Gastrocnemius medialis (tissue), 4 donors: ENCODE measurements around the gene TMEM150C.

Source experiments
- POLR2A ChIP-seq, 2 donors: fragments of 450-650 bp; IDR thresholded peaks; one replicate each; pipeline ENCODE4 v1.6.1; 2017; ENCODE audit warnings: antibody characterized with exemption in 2 of 2, mild to moderate bottlenecking in 2 of 2, moderate library complexity in 2 of 2
- TF ChIP-seq, protein P1 (sequence below), 5 experiments: fragments of 450-650 bp in 3 of 5; fragments of 200-600 bp in 2 of 5; sonication (generic) in 2 of 5; IDR thresholded peaks in 4 of 5; conservative IDR thresholded peaks in 1 of 5; 1 replicate in 4 of 5; 2 replicates in 1 of 5; pipeline ENCODE4 v1.5.1; 2016 to 2019; ENCODE audit warnings: antibody characterized with exemption in 5 of 5, mild to moderate bottlenecking in 3 of 5, moderate library complexity in 3 of 5

DNA sequence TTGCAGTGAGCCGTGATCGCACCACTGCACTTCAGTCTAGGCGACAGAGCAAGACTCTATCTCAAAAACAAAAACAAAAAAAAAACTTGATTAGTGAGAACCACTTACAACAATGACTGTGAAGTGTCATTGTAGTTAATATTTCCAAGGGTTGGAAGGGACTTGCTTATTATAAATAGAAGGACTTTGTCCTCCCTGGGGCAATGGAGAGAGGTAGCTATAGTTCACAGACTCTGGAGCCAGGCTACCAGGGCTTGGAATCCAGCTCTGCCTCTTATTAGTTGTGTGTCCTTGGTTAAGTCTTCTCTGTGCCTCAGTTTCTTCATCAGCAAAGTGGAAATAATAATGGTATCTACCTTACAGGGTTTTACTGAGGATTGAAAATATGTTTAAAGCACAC lies 51.6 kb downstream of the TMEM150C start:
- TF ChIP-seq, protein P1, sequence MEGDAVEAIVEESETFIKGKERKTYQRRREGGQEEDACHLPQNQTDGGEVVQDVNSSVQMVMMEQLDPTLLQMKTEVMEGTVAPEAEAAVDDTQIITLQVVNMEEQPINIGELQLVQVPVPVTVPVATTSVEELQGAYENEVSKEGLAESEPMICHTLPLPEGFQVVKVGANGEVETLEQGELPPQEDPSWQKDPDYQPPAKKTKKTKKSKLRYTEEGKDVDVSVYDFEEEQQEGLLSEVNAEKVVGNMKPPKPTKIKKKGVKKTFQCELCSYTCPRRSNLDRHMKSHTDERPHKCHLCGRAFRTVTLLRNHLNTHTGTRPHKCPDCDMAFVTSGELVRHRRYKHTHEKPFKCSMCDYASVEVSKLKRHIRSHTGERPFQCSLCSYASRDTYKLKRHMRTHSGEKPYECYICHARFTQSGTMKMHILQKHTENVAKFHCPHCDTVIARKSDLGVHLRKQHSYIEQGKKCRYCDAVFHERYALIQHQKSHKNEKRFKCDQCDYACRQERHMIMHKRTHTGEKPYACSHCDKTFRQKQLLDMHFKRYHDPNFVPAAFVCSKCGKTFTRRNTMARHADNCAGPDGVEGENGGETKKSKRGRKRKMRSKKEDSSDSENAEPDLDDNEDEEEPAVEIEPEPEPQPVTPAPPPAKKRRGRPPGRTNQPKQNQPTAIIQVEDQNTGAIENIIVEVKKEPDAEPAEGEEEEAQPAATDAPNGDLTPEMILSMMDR (IDR thresholded peaks at IDR 0.05 in 4 of 5, conservative IDR thresholded peaks at IDR 0.05 in 1 of 5): no peak
- no peak for TF ChIP-seq POLR2A (IDR thresholded peaks at IDR 0.05)
